ENCODE measurements around the gene NACC2.

DNA sequence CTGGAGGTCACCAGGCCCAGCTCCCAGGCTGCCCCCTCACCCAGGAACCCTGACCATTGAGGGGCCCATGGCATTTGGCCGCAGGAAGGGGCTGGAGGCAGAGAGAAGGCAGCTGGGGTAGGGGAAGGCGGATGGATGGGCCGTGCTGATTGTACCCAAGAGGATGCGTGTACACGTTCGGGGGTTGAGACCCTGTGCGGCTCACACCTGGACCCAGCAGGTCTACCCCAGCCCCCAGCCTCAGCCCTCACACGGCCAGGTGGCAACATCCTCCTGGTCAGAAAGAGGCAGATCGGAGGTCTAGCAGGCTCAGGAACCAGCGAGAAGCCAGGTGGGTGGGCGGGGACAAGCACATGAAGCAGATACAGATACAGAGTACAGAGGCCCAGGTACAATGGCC, 33.7 kb downstream of the NACC2 start:
- TF ChIP-seq, protein P1, sequence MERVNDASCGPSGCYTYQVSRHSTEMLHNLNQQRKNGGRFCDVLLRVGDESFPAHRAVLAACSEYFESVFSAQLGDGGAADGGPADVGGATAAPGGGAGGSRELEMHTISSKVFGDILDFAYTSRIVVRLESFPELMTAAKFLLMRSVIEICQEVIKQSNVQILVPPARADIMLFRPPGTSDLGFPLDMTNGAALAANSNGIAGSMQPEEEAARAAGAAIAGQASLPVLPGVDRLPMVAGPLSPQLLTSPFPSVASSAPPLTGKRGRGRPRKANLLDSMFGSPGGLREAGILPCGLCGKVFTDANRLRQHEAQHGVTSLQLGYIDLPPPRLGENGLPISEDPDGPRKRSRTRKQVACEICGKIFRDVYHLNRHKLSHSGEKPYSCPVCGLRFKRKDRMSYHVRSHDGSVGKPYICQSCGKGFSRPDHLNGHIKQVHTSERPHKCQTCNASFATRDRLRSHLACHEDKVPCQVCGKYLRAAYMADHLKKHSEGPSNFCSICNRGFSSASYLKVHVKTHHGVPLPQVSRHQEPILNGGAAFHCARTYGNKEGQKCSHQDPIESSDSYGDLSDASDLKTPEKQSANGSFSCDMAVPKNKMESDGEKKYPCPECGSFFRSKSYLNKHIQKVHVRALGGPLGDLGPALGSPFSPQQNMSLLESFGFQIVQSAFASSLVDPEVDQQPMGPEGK (CRISPR knock-in tag; IDR thresholded peaks at IDR 0.05; ENCODE audit: borderline replicate concordance), result no peak
- TF ChIP-seq BACH2 (CRISPR knock-in tag; IDR thresholded peaks at IDR 0.05; ENCODE audit: borderline replicate concordance) (no peak), ISL1 (CRISPR knock-in tag; IDR thresholded peaks at IDR 0.05) (no peak), ZFP3 (CRISPR knock-in tag; IDR thresholded peaks at IDR 0.05) (no peak), ARNTL (CRISPR knock-in tag; IDR thresholded peaks at IDR 0.05; ENCODE audit: borderline replicate concordance, low read depth) (no peak), RARB (CRISPR knock-in tag; IDR thresholded peaks at IDR 0.05) (no peak), ZNF8 (CRISPR knock-in tag; IDR thresholded peaks at IDR 0.05) (no peak), ZFP30 (CRISPR knock-in tag; IDR thresholded peaks at IDR 0.05) (no peak), GLIS3 (CRISPR knock-in tag; IDR thresholded peaks at IDR 0.05) (no peak), ZC3H10 (CRISPR knock-in tag; IDR thresholded peaks at IDR 0.05) (no peak), TCF4 (CRISPR knock-in tag; IDR thresholded peaks at IDR 0.05; ENCODE audit: borderline replicate concordance) (no peak)
- TF ChIP-seq, protein P2, sequence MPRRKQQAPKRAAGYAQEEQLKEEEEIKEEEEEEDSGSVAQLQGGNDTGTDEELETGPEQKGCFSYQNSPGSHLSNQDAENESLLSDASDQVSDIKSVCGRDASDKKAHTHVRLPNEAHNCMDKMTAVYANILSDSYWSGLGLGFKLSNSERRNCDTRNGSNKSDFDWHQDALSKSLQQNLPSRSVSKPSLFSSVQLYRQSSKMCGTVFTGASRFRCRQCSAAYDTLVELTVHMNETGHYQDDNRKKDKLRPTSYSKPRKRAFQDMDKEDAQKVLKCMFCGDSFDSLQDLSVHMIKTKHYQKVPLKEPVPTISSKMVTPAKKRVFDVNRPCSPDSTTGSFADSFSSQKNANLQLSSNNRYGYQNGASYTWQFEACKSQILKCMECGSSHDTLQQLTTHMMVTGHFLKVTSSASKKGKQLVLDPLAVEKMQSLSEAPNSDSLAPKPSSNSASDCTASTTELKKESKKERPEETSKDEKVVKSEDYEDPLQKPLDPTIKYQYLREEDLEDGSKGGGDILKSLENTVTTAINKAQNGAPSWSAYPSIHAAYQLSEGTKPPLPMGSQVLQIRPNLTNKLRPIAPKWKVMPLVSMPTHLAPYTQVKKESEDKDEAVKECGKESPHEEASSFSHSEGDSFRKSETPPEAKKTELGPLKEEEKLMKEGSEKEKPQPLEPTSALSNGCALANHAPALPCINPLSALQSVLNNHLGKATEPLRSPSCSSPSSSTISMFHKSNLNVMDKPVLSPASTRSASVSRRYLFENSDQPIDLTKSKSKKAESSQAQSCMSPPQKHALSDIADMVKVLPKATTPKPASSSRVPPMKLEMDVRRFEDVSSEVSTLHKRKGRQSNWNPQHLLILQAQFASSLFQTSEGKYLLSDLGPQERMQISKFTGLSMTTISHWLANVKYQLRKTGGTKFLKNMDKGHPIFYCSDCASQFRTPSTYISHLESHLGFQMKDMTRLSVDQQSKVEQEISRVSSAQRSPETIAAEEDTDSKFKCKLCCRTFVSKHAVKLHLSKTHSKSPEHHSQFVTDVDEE (CRISPR knock-in tag; IDR thresholded peaks at IDR 0.05), result no peak
- TF ChIP-seq, protein P3, sequence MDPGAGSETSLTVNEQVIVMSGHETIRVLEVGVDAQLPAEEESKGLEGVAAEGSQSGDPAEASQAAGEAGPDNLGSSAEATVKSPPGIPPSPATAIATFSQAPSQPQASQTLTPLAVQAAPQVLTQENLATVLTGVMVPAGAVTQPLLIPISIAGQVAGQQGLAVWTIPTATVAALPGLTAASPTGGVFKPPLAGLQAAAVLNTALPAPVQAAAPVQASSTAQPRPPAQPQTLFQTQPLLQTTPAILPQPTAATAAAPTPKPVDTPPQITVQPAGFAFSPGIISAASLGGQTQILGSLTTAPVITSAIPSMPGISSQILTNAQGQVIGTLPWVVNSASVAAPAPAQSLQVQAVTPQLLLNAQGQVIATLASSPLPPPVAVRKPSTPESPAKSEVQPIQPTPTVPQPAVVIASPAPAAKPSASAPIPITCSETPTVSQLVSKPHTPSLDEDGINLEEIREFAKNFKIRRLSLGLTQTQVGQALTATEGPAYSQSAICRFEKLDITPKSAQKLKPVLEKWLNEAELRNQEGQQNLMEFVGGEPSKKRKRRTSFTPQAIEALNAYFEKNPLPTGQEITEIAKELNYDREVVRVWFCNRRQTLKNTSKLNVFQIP (CRISPR knock-in tag; IDR thresholded peaks at IDR 0.05; ENCODE audit: borderline replicate concordance, low read depth), result no peak
